HepG2 (cell line): ENCODE results near the gene GPD1. TPM values are rescaled to one million over a fixed set of nuclear protein-coding genes. Genes with fewer than 3 reads are reported as not detected.
A peak's percentile ranks its signal among the peaks of the same experiment; 100 is the strongest.

Source experiments
- ATAC-seq: fragments of 200-7000 bp; cut with Tn5 transposase; 3 replicates; pipeline ENCODE4 v1.9.1; 2020; ENCODE audit warnings: mild to moderate bottlenecking, moderate library complexity
- BruUV-seq: library from RNA; stranded (reverse); fragments of 400-500 nt; replicated peaks from 2 replicates; lab custom pipeline; 2021; lab: Mats Ljungman, UMichigan
- CTCF ChIA-PET: fragments of 300-600 bp; formaldehyde crosslinking; extraction: SDS; loops from one replicate; lab custom pipeline; 2021; ENCODE audit warnings: low total read pairs, inconsistent platforms, low intra/inter-chr PET ratio; lab: Yijun Ruan, JAX
- POLR2A ChIA-PET: fragments of 350-600 bp; sonication (Branson Sonifier 250); formaldehyde crosslinking; loops from one replicate; lab custom pipeline; 2020; ENCODE audit warnings: antibody characterized with exemption, inconsistent platforms; lab: Yijun Ruan, JAX
- DNase-seq: peaks from one replicate; pipeline ENCODE4 v3.0.0-alpha.2; 2015; ENCODE audit warnings: low spot score
- FAIRE-seq: peaks from 3 replicates; lab custom pipeline; 2011; peaks lifted over from hg19 to GRCh38; lab: Jason Lieb, UNC
- H2AFZ ChIP-seq: one replicate; pipeline ENCODE4 v1.6.1; 2011; ENCODE audit warnings: low read length, inconsistent platforms
- H3K27ac ChIP-seq: fragments of 300-600 bp; 3 replicates; pipeline ENCODE4 v1.8.0; 2011; ENCODE audit warnings: mixed run types, mild to moderate bottlenecking, mixed read lengths, low read length, inconsistent platforms; ENCODE audit not compliant: insufficient read depth; ENCODE audit errors: extremely low read length
- H3K27me3 ChIP-seq, 2 experiments: fragments of 200-600 bp in 1 of 2; 2 replicates in 1 of 2; 3 replicates in 1 of 2; pipeline versions ENCODE4 v1.6.0 to v1.8.0; 2011; ENCODE audit warnings: low read length in 2 of 2, mild to moderate bottlenecking in 2 of 2, moderate library complexity in 2 of 2, inconsistent platforms in 1 of 2; ENCODE audit not compliant: insufficient read depth in 2 of 2, control insufficient read depth in 1 of 2
- H3K36me3 ChIP-seq, 2 experiments: fragments of 200-600 bp in 1 of 2; replicated peaks in 1 of 2; 2 replicates in 1 of 2; 3 replicates in 1 of 2; pipeline versions ENCODE4 v1.5.1 to v1.8.0; 2011; ENCODE audit warnings: low read length in 2 of 2, inconsistent platforms in 1 of 2; ENCODE audit not compliant: insufficient read depth in 2 of 2, control insufficient read depth in 1 of 2
- H3K4me1 ChIP-seq: 2 replicates; pipeline ENCODE4 v1.5.1; 2012; ENCODE audit warnings: low read length, inconsistent platforms; ENCODE audit not compliant: insufficient read depth
- H3K4me2 ChIP-seq: 2 replicates; pipeline ENCODE4 v1.6.0; 2011; ENCODE audit warnings: low read depth, low read length, inconsistent platforms
- H3K4me3 ChIP-seq, 3 experiments: fragments of 200-600 bp in 1 of 3; sonication (generic), shearing (Covaris generic) in 1 of 3; replicated peaks in 1 of 3; 2 replicates each; pipeline ENCODE4 v1.5.1; 2011 to 2016; ENCODE audit warnings: low read length in 3 of 3, inconsistent platforms in 2 of 3, low read depth in 2 of 3, mild to moderate bottlenecking in 2 of 3, control low read depth in 1 of 3, mixed read lengths in 1 of 3; ENCODE audit not compliant: insufficient read depth in 1 of 3
- H3K79me2 ChIP-seq: one replicate; pipeline ENCODE4 v1.6.1; 2011; ENCODE audit warnings: low read length, inconsistent platforms; ENCODE audit not compliant: insufficient read depth
- H3K9ac ChIP-seq: 2 replicates; pipeline ENCODE4 v1.6.0; 2011; ENCODE audit warnings: mild to moderate bottlenecking, low read depth, low read length, inconsistent platforms; ENCODE audit not compliant: insufficient read depth
- H3K9me3 ChIP-seq: 2 replicates; pipeline ENCODE4 v1.5.1; 2012; ENCODE audit warnings: mild to moderate bottlenecking, low read length
- H4K20me1 ChIP-seq: 2 replicates; pipeline ENCODE4 v1.6.0; 2011; ENCODE audit warnings: inconsistent platforms, mild to moderate bottlenecking, low read length, moderate library complexity; ENCODE audit not compliant: insufficient read depth
- CREB1 ChIP-seq, 2 experiments: fragments of 450-650 bp in 1 of 2; IDR thresholded peaks; 2 replicates each; pipeline ENCODE4 v1.6.1; 2016 to 2017; ENCODE audit warnings: control low read depth in 1 of 2, mild to moderate bottlenecking in 1 of 2, missing compliant biosample characterization in 1 of 2, missing genetic modification characterization in 1 of 2
- HNRNPL ChIP-seq: fragments of 200-400 bp; formaldehyde crosslinking; IDR thresholded peaks from 2 replicates; pipeline ENCODE4 v1.6.1; 2017; ENCODE audit warnings: mild to moderate bottlenecking, low read depth, low read length
- KDM5A ChIP-seq: fragments of 200-600 bp; sonication (generic); IDR thresholded peaks from 2 replicates; pipeline ENCODE4 v1.7.0; 2018; ENCODE audit warnings: antibody characterized with exemption, mild to moderate bottlenecking, low read length, borderline replicate concordance
- KDM5B ChIP-seq: sonication (generic); formaldehyde crosslinking; IDR thresholded peaks from 2 replicates; pipeline ENCODE4 v1.4.0; 2020; ENCODE audit warnings: missing genetic modification reagents, mild to moderate bottlenecking, borderline replicate concordance
- MAFG ChIP-seq: sonication (generic); formaldehyde crosslinking; IDR thresholded peaks from 2 replicates; pipeline ENCODE4 v1.5.1; 2020; ENCODE audit warnings: mild to moderate bottlenecking, missing genetic modification reagents
- MBNL3 ChIP-seq: fragments of 250-450 bp; sonication (Bioruptor Pico); conservative IDR thresholded peaks from 2 replicates; pipeline ENCODE4 v1.8.0; 2022; ENCODE audit warnings: mild to moderate bottlenecking, inconsistent platforms
- MIER3 ChIP-seq: IDR thresholded peaks from 2 replicates; pipeline ENCODE4 v1.6.1; 2016; ENCODE audit warnings: missing compliant biosample characterization, borderline replicate concordance
- PAF1 ChIP-seq: IDR thresholded peaks from 2 replicates; pipeline ENCODE4 v1.6.1; 2016; ENCODE audit warnings: missing genetic modification reagents, missing compliant biosample characterization
- SALL2 ChIP-seq: sonication (generic); formaldehyde crosslinking; IDR thresholded peaks from 2 replicates; pipeline ENCODE4 v1.8.1; 2023; ENCODE audit warnings: mild to moderate bottlenecking, missing genetic modification reagents, inconsistent platforms
- SMYD3 ChIP-seq: sonication (generic); formaldehyde crosslinking; IDR thresholded peaks from 2 replicates; pipeline ENCODE4 v1.8.1; 2023; ENCODE audit warnings: mild to moderate bottlenecking, missing genetic modification reagents
- ZBTB3 ChIP-seq: sonication (generic); formaldehyde crosslinking; IDR thresholded peaks from 2 replicates; pipeline ENCODE4 v1.4.0; 2020; ENCODE audit warnings: low read depth, mild to moderate bottlenecking, moderate library complexity, missing genetic modification reagents, borderline replicate concordance
- ZNF263 ChIP-seq: sonication (generic); formaldehyde crosslinking; IDR thresholded peaks from 2 replicates; pipeline ENCODE4 v1.4.0; 2020; ENCODE audit warnings: missing genetic modification reagents
- WGBS: methylation state at CpG from one replicate; pipeline ENCODE4 v1.1.6; 2017; ENCODE audit warnings: low lambda C conversion rate; 5-methylcytosine and 5-hydroxymethylcytosine counted together
- in situ Hi-C: cut with HindIII; loops from 2 replicates; pipeline ENCODE4 v1.10.0; 2017; ENCODE audit warnings: low pct_unique_long_range_greater_than_20kb; ENCODE audit not compliant: extremely low pct_ligation_motif_present
- intact Hi-C: fragments of 100-400 bp; cut with micrococcal nuclease; formaldehyde crosslinking; loops from one replicate; pipeline ENCODE4 v1.10.0; 2022; ENCODE audit not compliant: unreplicated experiment
- polyA plus RNA-seq, 8 experiments: library from polyadenylated mRNA; depleted of rRNA in 3 of 8; stranded (reverse) in 7 of 8; unstranded in 1 of 8; fragments of >200 nt; fragmentation: Illumina TruSeq in 4 of 8; extraction: Trizol in 4 of 8; gene quantifications; 2 replicates each; pipeline versions ENCODE4 v1.2.1 to v1.2.3, GENCODE V29; 2011 to 2016; ENCODE audit warnings: low read depth in 4 of 8, missing spikeins in 1 of 8, mixed read lengths in 1 of 8; ENCODE audit not compliant: insufficient read depth in 1 of 8
- total RNA-seq, 5 experiments: library from RNA; depleted of rRNA; stranded (reverse); fragments of >200 nt; fragmentation: Illumina TruSeq; extraction: Trizol; gene quantifications; 2 replicates each; pipeline ENCODE4 v1.2.3, GENCODE V29; 2016; ENCODE audit warnings: low read depth in 1 of 5
- TF ChIP-seq, protein P1 (sequence below): sonication (generic); formaldehyde crosslinking; IDR thresholded peaks from 2 replicates; pipeline ENCODE4 v1.5.0; 2020; ENCODE audit warnings: mild to moderate bottlenecking, missing genetic modification reagents
- TF ChIP-seq, protein P2 (sequence below): sonication (generic); formaldehyde crosslinking; IDR thresholded peaks from 2 replicates; pipeline ENCODE4 v1.4.0; 2020; ENCODE audit warnings: missing genetic modification reagents
- TF ChIP-seq, protein P3 (sequence below): sonication (generic); formaldehyde crosslinking; IDR thresholded peaks from 2 replicates; pipeline ENCODE4 v1.8.0; 2022; ENCODE audit warnings: missing genetic modification reagents, mild to moderate bottlenecking, inconsistent platforms, borderline replicate concordance

Gene GPD1
- total and polyA plus RNA-seq, 2 of the 13 experiments (the other 11 are each of a cell fraction or from before 2014, with no cell fraction given): 3.7 to 30.6 TPM

DNA sequence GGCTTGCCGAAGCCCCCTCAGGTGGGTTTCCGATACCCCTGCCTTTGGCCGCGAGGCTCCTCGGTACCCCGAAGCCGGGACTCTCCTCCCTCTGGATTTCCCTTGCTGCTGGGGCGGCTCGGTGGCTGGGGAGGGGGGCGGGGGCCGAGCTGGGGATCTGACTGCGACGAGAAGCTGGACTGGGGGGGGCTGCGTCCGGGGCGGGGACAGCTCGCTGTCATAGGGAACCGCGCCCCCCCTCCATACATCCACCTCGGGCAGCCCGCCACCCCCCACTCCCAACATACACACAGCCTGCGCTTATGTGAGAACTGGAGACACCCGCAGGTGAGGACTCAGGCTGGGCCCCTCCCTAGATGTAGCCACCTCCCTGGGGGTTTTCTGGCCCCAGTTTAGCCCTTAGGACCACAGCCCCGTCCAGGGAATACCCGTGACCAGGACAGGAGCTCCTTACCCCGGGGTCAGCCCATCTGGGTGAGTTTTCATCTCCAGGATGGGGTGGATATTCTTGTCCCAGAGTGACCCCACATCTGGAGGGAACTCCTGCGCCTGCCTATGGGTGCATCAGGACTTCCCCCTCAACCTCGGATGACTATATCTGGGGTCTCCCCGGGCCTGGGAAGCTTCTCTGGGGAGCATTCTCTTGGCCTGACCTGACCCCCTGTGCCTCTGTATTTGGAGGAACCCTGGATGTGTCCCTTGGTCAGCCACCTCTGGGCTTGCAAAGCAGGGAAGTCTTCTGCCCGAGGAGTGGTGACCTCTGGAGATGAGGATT, 45.7 kb upstream of the GPD1 start:
- Histone ChIP-seq H3K9me3 (no peaks in the 10 kb centered on the region), H3K9ac (no peak overlapping the region), H3K4me1 (peaks cover 24% of the 10 kb centered on the region), H3K4me3 (peak overlapping the region; percentile 26 to 73 (median 68); a peak in 4 of 6 replicates), H3K27me3 (peaks cover 9 to 38% of the 10 kb centered on the region in 2 experiments; a peak in 4 of 5 replicates), H3K4me2 (peak overlapping the region; percentile 89), H4K20me1 (no peaks in the 10 kb centered on the region), H3K27ac (no peak overlapping the region), H3K36me3 (no peaks in the 10 kb centered on the region), H2AFZ (no peak overlapping the region), H3K79me2 (no peaks in the 10 kb centered on the region)
- ATAC-seq (no peak), DNase-seq (no peak), FAIRE-seq (no peak)
- ChIA-PET POLR2A (no interaction called here), CTCF (interaction anchor here (4.7 kb wide), 1 partner anchor 91 kb away, joined by 65 read pairs; no protein-coding TSS in a partner anchor)
- intact Hi-C loops (loop anchor here (2.0 kb wide), 1 partner anchor 19 kb away; no protein-coding TSS in a partner anchor), in situ Hi-C loops (loop anchor here (5.0 to 10.0 kb wide), 2 partner anchors 86 to 193 kb away; partner anchors contain the start of gene AQP6)
- BruUV-seq: no TSS peak
- TF ChIP-seq CREB1 (IDR thresholded peaks at IDR 0.05): no peak
- TF ChIP-seq CREB1 (CRISPR knock-in tag; IDR thresholded peaks at IDR 0.05): no peak
- TF ChIP-seq, protein P1, sequence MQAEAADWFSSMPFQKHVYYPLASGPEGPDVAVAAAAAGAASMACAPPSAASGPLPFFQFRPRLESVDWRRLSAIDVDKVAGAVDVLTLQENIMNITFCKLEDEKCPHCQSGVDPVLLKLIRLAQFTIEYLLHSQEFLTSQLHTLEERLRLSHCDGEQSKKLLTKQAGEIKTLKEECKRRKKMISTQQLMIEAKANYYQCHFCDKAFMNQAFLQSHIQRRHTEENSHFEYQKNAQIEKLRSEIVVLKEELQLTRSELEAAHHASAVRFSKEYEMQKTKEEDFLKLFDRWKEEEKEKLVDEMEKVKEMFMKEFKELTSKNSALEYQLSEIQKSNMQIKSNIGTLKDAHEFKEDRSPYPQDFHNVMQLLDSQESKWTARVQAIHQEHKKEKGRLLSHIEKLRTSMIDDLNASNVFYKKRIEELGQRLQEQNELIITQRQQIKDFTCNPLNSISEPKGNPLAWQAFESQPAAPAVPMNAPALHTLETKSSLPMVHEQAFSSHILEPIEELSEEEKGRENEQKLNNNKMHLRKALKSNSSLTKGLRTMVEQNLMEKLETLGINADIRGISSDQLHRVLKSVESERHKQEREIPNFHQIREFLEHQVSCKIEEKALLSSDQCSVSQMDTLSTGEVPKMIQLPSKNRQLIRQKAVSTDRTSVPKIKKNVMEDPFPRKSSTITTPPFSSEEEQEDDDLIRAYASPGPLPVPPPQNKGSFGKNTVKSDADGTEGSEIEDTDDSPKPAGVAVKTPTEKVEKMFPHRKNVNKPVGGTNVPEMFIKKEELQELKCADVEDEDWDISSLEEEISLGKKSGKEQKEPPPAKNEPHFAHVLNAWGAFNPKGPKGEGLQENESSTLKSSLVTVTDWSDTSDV (CRISPR knock-in tag): no peak
- TF ChIP-seq SALL2 (CRISPR knock-in tag): no peak
- TF ChIP-seq HNRNPL: no peak
- no peak for TF ChIP-seq MAFG
- no peak for TF ChIP-seq PAF1 (CRISPR knock-in tag)
- TF ChIP-seq KDM5B (CRISPR knock-in tag): 0 out of 2 replicates have a peak, but pooled peaks have one; percentile 4
- no peak for TF ChIP-seq KDM5A
- TF ChIP-seq ZBTB3 (CRISPR knock-in tag): no peak
- TF ChIP-seq ZNF263 (CRISPR knock-in tag): no peak
- no peak for TF ChIP-seq MIER3 (CRISPR knock-in tag)
- TF ChIP-seq, protein P2, sequence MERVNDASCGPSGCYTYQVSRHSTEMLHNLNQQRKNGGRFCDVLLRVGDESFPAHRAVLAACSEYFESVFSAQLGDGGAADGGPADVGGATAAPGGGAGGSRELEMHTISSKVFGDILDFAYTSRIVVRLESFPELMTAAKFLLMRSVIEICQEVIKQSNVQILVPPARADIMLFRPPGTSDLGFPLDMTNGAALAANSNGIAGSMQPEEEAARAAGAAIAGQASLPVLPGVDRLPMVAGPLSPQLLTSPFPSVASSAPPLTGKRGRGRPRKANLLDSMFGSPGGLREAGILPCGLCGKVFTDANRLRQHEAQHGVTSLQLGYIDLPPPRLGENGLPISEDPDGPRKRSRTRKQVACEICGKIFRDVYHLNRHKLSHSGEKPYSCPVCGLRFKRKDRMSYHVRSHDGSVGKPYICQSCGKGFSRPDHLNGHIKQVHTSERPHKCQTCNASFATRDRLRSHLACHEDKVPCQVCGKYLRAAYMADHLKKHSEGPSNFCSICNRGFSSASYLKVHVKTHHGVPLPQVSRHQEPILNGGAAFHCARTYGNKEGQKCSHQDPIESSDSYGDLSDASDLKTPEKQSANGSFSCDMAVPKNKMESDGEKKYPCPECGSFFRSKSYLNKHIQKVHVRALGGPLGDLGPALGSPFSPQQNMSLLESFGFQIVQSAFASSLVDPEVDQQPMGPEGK: 0 out of 2 replicates have a peak, but pooled peaks have one; percentile 28
- TF ChIP-seq SMYD3 (CRISPR knock-in tag): no peak
- TF ChIP-seq, protein P3, sequence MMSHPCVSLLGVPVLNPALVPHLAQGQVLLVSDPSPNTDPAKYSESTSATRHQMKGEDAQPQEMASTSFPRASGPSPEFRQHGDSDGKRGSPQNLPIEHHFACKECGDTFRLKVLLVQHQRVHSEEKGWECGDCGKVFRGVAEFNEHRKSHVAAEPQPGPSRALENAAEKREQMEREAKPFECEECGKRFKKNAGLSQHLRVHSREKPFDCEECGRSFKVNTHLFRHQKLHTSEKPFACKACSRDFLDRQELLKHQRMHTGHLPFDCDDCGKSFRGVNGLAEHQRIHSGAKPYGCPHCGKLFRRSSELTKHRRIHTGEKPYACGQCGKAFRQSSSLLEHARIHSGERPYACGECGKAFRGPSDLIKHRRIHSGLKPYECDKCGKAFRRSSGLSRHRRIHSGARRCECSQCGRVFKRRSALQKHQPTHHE: no peak
- no peak for TF ChIP-seq MBNL3
- 52% methylated on average over 5 of the region's 30 CpGs for WGBS
